Activated T-helper 1 cell treated with Interleukin-2 at 50 U/mL for 16 hours (primary cell): Measurements from ENCODE around the gene ACOX3.
"Not testable (repeated sequence)": the region's sequence is repeated elsewhere in the genome, so short reads cannot be mapped to it uniquely, and the experiment has no call there.

Experiments used
- DNase-seq: peaks from one replicate; pipeline ENCODE4 v3.0.0-alpha.2; 2020; ENCODE audit warnings: low read depth

Gene ACOX3

DNA sequence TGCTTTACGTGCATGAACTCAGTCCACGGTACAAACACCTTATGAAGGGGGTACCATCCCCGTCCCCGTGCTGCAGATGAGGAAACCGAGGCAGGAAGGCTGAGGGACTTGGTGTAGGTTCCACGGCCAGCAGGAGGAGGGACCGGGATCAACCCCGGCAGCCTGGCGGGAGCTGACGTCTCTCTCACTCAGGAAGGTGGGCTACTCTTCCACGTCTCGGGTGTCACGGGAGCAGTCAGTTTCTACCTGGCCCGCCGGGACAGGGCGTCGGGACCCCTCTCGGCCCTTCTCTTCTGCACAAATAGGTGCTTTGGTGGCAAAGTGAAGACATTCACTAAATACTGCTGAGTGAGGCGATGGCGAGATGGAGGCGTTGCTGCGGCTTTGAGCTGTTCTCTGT, 53.3 kb downstream of the ACOX3 start:
- DNase-seq: no peak

DNA sequence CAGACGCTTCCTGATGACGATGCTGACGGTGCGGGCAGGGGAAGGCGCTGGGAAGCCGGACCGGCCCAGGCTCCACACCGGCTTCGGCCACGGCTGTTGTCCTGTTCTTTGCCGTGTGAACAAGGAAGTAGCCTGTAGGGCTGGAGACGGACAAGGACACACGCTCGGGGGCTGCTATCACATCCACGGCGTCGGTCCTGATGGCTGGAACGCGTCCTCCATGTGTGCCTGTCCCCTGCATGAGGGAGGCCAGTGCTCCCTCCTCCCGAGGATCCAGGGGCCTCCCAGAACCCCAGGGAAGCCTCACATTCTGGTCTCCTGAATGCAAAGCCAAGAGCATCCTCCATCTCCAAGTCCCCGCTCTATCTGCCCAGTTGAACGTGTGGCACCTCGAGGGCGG, 53.8 kb downstream of the ACOX3 start:
- DNase-seq: no peak

DNA sequence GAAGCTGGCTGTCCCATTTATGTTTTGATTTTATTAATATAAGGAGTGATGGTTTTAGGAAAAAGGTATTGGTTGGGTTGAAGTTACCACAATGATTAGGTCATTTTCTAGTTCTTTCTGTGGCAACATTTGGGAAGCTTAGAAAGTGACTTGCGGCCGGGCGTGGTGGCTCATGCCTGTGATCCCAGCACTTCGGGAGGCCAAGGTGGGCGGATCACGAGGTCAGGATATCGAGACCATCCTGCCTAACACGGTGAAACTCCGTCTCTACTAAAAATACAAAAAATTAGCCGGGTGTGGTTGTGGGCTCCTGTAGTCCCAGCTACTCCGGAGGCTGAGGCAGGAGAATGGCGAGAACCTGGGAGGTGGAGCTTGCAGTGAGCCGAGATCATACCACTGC, 54.4 kb downstream of the ACOX3 start:
- not testable (repeated sequence) for DNase-seq

DNA sequence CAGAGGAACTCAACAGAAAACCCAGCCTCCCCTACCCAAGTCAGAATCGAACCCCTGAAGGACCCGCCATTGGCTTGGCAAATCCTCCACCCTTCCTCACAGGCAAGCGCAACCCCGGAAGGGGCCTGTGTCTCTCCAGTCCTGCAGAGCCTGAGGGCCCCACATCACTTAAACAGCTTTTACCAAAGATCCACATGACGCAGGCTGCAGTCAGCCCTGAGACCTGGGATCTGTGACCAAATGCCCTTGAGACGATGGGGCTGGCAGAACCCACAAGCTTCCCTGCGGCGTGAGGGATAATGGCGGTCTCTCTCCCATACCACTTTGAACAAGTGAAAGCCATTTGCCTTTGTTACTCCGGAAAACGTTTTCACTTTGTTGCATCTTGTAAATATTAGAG, 54.9 kb downstream of the ACOX3 start:
- DNase-seq: no peak

DNA sequence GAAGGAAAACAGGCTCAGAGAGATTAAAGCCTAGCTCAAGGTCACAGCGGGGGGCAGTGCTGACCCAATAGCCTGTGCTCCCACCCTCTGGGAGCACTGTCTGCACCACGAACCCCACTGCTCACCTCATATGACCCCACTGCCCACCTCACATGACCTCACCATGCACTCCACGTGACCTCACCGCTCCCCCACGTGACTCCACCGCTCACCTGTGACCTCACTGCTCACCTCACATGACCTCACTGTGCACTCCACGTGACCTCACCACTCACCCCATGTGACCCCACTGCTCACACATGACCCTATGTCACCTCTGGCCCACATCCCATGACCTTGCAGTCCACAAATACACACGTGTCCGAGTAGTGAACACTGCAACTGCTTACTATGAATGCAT, 55.4 kb downstream of the ACOX3 start:
- DNase-seq: no peak

DNA sequence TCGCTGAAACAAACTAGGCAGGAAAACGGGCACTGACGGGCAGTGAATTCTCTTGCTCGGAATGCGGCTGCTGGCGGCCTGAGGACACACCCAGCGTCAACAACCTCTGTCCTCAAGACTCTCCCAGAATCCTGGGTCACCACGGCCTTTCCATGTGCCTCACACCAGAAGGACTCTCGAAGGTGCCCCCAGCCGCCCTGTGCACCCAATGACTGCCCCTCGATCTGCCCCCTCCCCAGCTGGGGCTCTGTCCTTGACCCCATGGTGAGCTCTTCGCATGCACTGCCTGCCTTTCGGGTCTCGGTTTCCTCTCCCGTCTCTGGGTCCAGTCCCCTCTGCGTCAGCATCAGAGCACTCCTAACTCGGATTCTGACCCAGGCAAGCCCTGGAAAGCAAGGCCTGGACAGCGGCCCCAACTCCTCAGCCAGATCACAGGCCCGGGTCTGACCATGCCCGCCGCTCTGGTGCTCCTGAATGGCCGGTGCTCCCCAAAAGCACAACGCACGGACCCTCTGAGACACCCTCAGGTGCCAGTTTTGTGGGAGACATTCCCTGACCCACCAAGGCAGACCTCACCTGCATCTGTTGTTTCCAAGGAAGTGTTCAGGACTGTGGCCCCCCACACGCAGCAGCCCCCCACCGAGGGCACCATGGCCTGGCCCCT, 56.0 kb downstream of the ACOX3 start:
- DNase-seq: no peak

- DNase-seq: no peak
These were observed 56.9 kb downstream of the ACOX3 start for GRCh38 chr4:8383451-8384160.

DNA sequence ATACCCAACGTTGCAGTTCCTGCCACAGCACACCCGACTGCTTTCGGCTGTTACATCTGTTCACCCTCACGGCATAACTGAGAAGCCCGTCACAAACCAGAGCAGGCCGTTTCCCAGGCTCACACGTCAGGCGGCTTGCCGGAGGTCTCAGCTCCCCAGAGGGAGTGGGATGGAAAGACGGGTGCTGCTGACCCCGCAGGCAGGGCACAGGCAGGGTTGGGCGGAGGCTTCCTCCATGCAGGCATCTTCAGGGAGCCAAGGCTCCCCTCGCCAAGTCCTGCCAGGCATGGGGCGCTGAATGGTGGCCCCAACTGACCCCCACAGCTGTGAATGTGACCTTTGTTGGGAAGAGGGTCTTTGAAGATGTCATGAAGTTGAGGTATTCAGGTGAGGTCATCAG, 57.5 kb downstream of the ACOX3 start:
- DNase-seq: no peak

- no peak for DNase-seq
These were observed 58.5 kb downstream of the ACOX3 start for GRCh38 chr4:8381814-8382581.

DNA sequence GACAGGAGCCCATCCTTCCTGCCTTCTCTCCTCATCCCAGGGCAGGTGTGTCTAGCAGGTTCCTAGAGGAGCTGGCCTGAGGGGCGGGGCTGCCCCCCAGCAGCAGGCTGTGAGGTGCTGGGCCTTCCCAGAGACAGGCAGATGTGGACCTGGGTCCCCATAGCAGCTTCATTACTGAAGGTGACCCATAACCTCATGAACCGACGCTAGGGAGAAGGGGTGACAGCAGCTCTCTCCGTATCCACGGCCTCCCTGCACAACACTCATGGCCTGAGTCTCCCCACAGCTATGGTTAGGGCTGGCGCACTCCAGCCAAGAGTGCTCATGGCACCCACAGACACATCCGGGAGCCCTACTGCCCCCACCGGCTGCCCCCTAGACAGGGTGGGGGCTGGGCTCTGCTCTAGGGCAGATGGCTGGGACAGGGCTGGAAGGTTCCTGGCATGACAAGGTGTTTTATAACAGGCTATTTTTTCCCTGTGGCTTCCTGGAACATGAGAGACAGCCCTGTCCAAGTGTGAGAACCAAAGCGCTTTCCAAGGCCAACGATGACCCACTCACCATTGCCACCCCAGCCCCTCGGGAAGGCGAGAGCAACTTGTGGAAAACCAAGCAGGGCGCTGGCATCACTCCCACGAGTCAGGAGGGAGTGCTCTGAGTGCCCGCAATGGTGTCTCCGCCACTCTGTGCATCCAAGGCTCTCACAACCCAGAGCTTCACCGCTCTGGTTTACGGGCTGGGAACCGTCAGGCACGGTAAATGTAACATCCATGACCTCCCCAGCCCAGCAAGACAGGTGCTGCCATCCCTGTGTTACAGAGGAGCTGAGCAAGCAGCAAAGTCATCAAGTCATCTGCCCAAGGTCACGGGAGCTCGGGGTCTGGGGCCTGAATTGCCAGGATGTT, 59.8 kb downstream of the ACOX3 start:
- no peak for DNase-seq

DNA sequence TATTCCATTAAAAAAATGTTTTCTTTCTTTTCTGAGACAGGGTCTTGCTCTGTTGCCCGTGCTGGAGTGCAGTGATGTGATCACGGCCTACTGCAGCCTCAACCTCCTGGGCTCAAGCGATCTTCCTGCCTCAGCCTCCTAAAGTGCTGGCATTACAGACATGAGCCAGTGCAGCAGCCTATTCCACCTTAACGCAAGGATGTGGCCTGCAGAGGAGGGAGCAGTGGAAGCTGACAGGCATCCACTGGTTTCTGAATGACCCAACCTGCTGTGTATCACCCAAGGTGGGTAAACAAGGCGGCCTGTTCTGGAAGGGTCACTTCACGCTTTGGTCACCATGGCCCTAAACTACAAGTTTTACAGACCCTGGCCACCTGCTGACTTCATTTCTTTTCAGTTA, 60.8 kb downstream of the ACOX3 start:
- no peak for DNase-seq

- no peak for DNase-seq
These were observed 61.2 kb downstream of the ACOX3 start for GRCh38 chr4:8379281-8379680.

GRCh38 chr4:8378776-8379175, 61.7 kb downstream of the ACOX3 start:
- no peak for DNase-seq

- DNase-seq: no peak
These were observed 62.3 kb downstream of the ACOX3 start for GRCh38 chr4:8378101-8378724.

DNA sequence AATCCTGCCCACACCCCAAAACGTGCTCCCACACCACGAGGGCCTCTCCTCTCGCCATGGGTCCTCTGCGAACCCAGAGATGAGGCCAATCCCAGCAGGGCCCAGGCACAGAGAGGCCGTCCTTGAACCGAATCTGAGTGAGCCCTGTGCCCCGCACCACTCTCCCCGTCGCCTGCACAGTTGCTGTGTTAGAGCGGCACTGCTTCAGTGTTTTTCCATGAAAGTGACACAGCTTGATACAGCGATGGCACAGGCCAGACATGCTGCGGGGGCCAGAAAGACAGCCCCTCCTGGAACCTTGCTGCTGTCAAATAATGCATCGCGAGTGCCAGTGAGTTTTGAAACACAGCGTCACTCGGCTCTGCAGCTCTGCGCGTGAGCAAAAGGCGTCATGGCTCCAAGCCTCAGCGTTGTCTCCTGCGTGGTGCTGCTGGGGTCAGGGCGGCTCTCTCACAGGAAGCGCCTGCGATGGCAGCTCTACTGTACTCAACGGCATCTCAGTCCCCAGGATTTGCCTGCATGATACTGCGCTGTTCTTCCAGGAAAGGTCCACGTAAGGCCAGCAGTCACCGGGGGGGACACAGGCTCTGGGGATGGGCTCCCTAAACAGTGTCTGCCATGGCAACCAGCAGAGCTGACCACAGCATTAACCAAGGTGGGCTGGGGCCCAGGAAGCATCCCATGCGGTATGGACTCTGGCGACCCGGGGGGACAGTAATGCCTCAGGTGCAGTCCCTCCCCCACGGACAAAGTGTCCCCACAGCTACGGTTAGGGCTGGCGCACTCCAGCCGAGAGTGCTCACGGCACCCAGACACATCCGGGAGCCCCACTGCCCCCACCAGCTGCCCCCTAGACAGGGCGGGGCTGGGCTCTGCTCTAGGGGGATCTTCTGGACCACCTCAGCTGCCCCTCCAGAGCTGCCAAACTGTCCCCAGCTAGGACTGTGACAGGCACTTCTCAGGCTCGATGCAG, 63.1 kb downstream of the ACOX3 start:
- no peak for DNase-seq

DNA sequence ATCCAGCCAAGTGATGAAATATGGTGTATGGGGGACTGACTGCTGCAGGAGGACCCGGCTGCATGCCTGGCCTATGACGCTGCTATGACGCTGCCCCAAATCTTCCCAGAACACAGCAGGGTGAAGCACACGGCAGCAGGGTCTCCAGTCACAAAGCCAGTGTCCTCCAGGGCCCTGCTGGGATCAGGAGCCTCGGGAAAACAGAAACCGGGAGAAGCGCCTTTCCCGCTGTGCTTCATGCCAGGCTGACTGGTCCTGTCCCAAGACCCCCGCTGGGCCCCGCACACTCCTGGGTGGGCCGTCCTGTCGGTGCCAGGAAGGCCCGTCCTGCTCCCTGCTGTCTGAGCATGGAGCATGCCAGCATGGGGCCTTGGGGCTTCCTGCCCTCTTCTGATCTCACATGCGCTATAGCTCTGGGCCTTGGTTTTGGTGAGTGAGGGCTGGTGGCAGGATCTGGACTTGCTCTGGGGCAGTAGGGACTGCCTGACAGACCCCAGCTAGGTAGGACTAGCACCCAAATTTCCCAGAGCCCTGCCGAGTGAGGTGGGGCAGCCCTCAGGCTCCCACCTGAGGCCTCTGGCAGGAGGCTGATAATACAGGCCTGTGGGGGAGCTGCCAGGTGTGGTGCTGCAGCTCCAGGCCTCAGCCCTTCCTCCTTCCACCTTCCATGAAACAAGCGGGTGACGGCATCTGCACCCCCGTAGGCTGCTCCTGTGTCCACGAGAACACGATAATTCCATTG, 64.0 kb downstream of the ACOX3 start:
- no peak for DNase-seq

- DNase-seq: no peak
These were observed 65.5 kb downstream of the ACOX3 start for GRCh38 chr4:8374851-8375649.

GRCh38 chr4:8373973-8374545, 66.5 kb downstream of the ACOX3 start:
- DNase-seq: no peak
